ENCODE measurements around the gene MAFF.

MAFF gene

GRCh38 chr22:38212442-38212841 lies 10.6 kb downstream of the MAFF start:
- TF ChIP-seq, protein P1, sequence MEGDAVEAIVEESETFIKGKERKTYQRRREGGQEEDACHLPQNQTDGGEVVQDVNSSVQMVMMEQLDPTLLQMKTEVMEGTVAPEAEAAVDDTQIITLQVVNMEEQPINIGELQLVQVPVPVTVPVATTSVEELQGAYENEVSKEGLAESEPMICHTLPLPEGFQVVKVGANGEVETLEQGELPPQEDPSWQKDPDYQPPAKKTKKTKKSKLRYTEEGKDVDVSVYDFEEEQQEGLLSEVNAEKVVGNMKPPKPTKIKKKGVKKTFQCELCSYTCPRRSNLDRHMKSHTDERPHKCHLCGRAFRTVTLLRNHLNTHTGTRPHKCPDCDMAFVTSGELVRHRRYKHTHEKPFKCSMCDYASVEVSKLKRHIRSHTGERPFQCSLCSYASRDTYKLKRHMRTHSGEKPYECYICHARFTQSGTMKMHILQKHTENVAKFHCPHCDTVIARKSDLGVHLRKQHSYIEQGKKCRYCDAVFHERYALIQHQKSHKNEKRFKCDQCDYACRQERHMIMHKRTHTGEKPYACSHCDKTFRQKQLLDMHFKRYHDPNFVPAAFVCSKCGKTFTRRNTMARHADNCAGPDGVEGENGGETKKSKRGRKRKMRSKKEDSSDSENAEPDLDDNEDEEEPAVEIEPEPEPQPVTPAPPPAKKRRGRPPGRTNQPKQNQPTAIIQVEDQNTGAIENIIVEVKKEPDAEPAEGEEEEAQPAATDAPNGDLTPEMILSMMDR (IDR thresholded peaks at IDR 0.05; ENCODE audit: low read depth, low read length, missing control alignments): no peak
- DNase-seq (ENCODE audit: low read depth): no peak
- H3K4me3 ChIP-seq (ENCODE audit: low read depth, low read length): no peak overlapping the region
- in situ Hi-C loops (cut with HindIII; ENCODE audit: low sequenced_read_pairs): no loop called here

GRCh38 chr22:38213319-38213989 lies 11.7 kb downstream of the MAFF start:
- TF ChIP-seq, protein P1 (IDR thresholded peaks at IDR 0.05; ENCODE audit: low read depth, low read length, missing control alignments): no peak
- in situ Hi-C loops (cut with HindIII; ENCODE audit: low sequenced_read_pairs): no loop called here
- H3K4me3 ChIP-seq (ENCODE audit: low read depth, low read length): no peak overlapping the region
- no peak for DNase-seq (ENCODE audit: low read depth)

DNA sequence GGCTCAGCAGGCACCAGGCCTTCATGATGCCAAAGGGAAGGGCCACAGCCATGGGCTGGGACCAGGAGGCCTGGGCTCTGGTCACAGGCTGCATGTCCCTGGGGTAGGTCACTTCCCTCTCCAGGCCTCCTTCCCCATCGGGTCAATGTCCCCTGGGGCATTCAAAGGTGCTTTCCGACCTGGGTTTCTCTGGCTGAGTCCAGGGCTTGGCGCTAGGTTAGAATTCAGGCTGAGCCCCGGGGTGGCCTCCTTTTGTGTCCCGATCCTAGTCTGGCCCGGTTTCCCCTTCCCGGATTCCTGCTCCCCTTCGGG lies 12.2 kb downstream of the MAFF start:
- in situ Hi-C loops (cut with HindIII; ENCODE audit: low sequenced_read_pairs): no loop called here
- TF ChIP-seq, protein P1 (IDR thresholded peaks at IDR 0.05; ENCODE audit: low read depth, low read length, missing control alignments): no peak
- DNase-seq (ENCODE audit: low read depth): no peak
- peak overlapping the region; percentile 14 for H3K4me3 ChIP-seq (ENCODE audit: low read depth, low read length)

- no peak for DNase-seq (ENCODE audit: low read depth)
- TF ChIP-seq, protein P1 (IDR thresholded peaks at IDR 0.05; ENCODE audit: low read depth, low read length, missing control alignments): no peak
- H3K4me3 ChIP-seq (ENCODE audit: low read depth, low read length): peak overlapping the region; percentile 14
- in situ Hi-C loops (cut with HindIII; ENCODE audit: low sequenced_read_pairs): no loop called here
Measured at GRCh38 chr22:38214302-38215056, 12.7 kb downstream of the MAFF start.

GRCh38 chr22:38215156-38216038 lies 13.6 kb downstream of the MAFF start:
- DNase-seq (ENCODE audit: low read depth): no peak
- H3K4me3 ChIP-seq (ENCODE audit: low read depth, low read length): no peak overlapping the region
- TF ChIP-seq, protein P1 (IDR thresholded peaks at IDR 0.05; ENCODE audit: low read depth, low read length, missing control alignments): no peak
- in situ Hi-C loops (cut with HindIII; ENCODE audit: low sequenced_read_pairs): no loop called here

Measured in astrocyte of the cerebellum (primary cell).